ENCODE data around the gene MTF2. TPM values are rescaled to one million over a fixed set of nuclear protein-coding genes. Genes with fewer than 3 reads are reported as not detected.

Gene MTF2
- total RNA-seq, 2 donors from 2014 or later, result 10.4 to 31.5 TPM

DNA sequence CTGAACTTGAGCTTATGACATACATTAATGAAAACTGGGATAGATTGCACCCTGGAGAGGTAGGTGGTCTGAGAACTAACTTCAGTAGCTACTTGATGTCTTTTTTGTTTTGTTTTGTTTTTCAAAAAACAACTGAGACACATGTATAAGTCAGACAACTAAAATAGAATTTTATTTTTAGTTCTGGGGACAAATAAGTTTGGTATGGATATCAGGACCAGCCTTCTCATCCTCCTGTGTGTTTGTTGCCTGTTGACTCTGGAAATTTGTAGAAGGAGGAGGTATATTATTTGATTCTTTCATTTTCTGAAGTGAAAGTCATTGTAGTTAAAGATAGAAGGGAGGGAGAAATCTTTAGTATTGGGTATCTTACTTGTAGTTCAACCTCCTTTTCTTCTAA is 41.5 kb downstream of the MTF2 start:
- H3K27ac ChIP-seq, result no peak overlapping the region
- TF ChIP-seq POLR2AphosphoS5 (IDR thresholded peaks at IDR 0.05), result no peak
- TF ChIP-seq, protein P1, sequence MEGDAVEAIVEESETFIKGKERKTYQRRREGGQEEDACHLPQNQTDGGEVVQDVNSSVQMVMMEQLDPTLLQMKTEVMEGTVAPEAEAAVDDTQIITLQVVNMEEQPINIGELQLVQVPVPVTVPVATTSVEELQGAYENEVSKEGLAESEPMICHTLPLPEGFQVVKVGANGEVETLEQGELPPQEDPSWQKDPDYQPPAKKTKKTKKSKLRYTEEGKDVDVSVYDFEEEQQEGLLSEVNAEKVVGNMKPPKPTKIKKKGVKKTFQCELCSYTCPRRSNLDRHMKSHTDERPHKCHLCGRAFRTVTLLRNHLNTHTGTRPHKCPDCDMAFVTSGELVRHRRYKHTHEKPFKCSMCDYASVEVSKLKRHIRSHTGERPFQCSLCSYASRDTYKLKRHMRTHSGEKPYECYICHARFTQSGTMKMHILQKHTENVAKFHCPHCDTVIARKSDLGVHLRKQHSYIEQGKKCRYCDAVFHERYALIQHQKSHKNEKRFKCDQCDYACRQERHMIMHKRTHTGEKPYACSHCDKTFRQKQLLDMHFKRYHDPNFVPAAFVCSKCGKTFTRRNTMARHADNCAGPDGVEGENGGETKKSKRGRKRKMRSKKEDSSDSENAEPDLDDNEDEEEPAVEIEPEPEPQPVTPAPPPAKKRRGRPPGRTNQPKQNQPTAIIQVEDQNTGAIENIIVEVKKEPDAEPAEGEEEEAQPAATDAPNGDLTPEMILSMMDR (IDR thresholded peaks at IDR 0.05), result no peak
- H3K9me3 ChIP-seq, result no peaks in the 10 kb centered on the region
- no peaks in the 10 kb centered on the region for H3K36me3 ChIP-seq
- H3K27me3 ChIP-seq (replicated peaks; ENCODE audit: insufficient read depth), result no peaks in the 10 kb centered on the region
- no peak for DNase-seq (ENCODE audit: low spot score)
- intact Hi-C loops (cut with DNase I), result no loop called here
- H3K4me3 ChIP-seq, result no peak overlapping the region
- no peaks in the 10 kb centered on the region for H3K4me1 ChIP-seq (replicated peaks)

DNA sequence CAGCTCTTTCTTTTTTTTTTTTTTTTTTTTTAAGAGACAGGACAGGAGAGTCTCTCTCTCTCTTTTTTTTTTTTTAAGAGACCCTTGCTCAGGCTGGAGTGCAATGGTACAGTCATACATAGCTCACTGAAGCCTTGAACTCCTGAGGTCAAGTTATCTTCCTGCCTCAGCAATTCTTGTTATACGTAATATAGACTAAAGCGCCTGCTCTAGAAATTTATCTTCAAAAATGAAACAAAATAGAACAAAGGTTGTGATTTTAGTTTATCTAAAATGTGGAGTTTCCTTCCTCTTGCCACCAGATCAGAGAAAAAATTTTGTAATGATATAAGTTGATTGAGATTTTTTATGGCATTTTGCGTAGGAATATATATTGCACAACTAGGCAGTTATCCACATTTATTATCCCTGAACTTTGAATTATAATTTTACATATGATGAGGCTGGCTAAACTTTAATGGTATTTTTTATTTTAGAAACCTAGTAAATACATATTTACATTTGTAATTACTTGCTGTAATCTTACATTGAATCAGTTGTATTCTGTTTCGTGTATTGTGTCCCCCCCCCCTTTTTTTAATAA is 44.2 kb downstream of the MTF2 start:
- intact Hi-C loops (cut with DNase I), result no loop called here
- Histone ChIP-seq H3K27ac (no peak overlapping the region), H3K4me3 (no peak overlapping the region), H3K4me1 (replicated peaks) (no peaks in the 10 kb centered on the region), H3K9me3 (no peaks in the 10 kb centered on the region), H3K27me3 (replicated peaks; ENCODE audit: insufficient read depth) (no peaks in the 10 kb centered on the region), H3K36me3 (no peaks in the 10 kb centered on the region)
- WGBS, result 90% methylated on average over 4 of the region's 4 CpGs
- TF ChIP-seq POLR2A (IDR thresholded peaks at IDR 0.05), result no peak
- TF ChIP-seq, protein P1 (IDR thresholded peaks at IDR 0.05), result no peak
- TF ChIP-seq POLR2AphosphoS5 (IDR thresholded peaks at IDR 0.05), result no peak
- no peak for DNase-seq (ENCODE audit: low spot score)

- intact Hi-C loops (cut with DNase I), result no loop called here
- Histone ChIP-seq H3K4me3 (no peak overlapping the region), H3K36me3 (no peaks in the 10 kb centered on the region), H3K4me1 (replicated peaks) (no peaks in the 10 kb centered on the region), H3K27me3 (replicated peaks; ENCODE audit: insufficient read depth) (no peaks in the 10 kb centered on the region), H3K9me3 (no peaks in the 10 kb centered on the region), H3K27ac (no peak overlapping the region)
- 62% methylated on average over 4 of the region's 4 CpGs for WGBS
- no peak for DNase-seq (ENCODE audit: low spot score)
- TF ChIP-seq POLR2A (IDR thresholded peaks at IDR 0.05) (no peak), POLR2AphosphoS5 (IDR thresholded peaks at IDR 0.05) (no peak)
- TF ChIP-seq, protein P1 (IDR thresholded peaks at IDR 0.05), result no peak
Observed at GRCh38 chr1:93124556-93125355, 45.7 kb downstream of the MTF2 start.

DNA sequence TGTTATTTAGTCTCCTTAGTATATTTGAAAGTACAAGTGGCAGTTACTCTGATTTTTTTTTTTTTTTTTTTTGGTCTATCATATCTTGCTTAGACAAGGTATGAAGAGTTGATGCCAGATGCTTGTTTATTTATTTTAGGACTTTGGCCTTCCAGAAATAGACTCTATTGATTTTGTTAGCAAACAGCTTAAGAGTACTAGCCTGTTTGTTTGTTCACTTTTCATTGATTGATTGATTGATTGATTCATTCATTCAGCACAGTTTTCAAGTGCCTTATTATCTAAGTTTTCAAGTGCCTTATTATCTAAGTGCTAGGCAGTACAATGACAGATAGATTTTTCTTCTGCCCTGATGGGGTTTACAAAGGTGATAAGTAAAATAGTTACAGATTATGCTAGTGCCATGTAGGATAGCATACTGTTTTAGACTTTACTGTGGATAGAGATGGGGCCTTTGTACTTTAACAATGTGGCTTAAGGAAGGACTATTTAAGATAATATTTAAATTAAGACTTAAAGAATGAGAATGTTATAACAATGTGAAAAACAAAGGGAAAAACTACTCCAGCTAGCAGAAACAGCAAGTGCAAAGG is 50.5 kb downstream of the MTF2 start:
- Histone ChIP-seq H3K4me3 (no peak overlapping the region), H3K9me3 (no peaks in the 10 kb centered on the region), H3K27ac (no peak overlapping the region), H3K36me3 (no peaks in the 10 kb centered on the region), H3K4me1 (replicated peaks) (no peaks in the 10 kb centered on the region), H3K27me3 (replicated peaks; ENCODE audit: insufficient read depth) (no peaks in the 10 kb centered on the region)
- no peak for DNase-seq (ENCODE audit: low spot score)
- intact Hi-C loops (cut with DNase I), result no loop called here
- TF ChIP-seq POLR2AphosphoS5 (IDR thresholded peaks at IDR 0.05) (no peak), POLR2A (IDR thresholded peaks at IDR 0.05) (no peak)
- TF ChIP-seq, protein P1 (IDR thresholded peaks at IDR 0.05), result no peak

GRCh38 chr1:93132638-93133037 is 53.6 kb downstream of the MTF2 start:
- H3K27ac ChIP-seq, result no peak overlapping the region
- no peak for DNase-seq (ENCODE audit: low spot score)
- H3K27me3 ChIP-seq (replicated peaks; ENCODE audit: insufficient read depth), result no peaks in the 10 kb centered on the region
- TF ChIP-seq, protein P1 (IDR thresholded peaks at IDR 0.05), result no peak
- TF ChIP-seq POLR2AphosphoS5 (IDR thresholded peaks at IDR 0.05) (no peak), POLR2A (IDR thresholded peaks at IDR 0.05) (no peak)
- H3K4me1 ChIP-seq (replicated peaks), result no peaks in the 10 kb centered on the region
- no peaks in the 10 kb centered on the region for H3K9me3 ChIP-seq
- H3K36me3 ChIP-seq, result no peaks in the 10 kb centered on the region
- intact Hi-C loops (cut with DNase I), result no loop called here
- no peak overlapping the region for H3K4me3 ChIP-seq
